ENCODE results near the gene CAP1. TPM values are rescaled to one million over a fixed set of nuclear protein-coding genes. Genes with fewer than 3 reads are reported as not detected.
A peak's percentile ranks its signal among the peaks of the same experiment; 100 is the strongest.

The CAP1 gene
- polyA plus RNA-seq, 1 experiment, result 585 TPM

DNA sequence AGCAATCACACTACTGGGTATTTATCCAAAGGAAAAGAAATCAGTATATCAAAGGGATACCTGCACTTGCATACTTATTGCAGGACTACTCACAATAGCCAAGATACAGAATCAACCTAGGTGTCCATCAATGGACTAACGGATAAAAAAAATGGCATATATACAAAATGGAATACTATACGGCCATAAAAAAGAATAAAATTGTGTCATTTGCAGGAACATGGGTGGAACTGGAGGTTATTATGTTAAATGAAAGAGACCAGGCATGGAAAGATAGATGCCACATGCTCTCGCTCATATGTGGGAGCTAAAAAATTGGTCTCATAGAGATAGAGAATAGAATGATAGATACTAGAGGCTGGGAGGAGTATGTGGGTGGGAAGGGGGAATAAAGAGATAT, 29.3 kb upstream of the CAP1 start:
- H3K36me3 ChIP-seq (ENCODE audit: control insufficient read depth, insufficient read depth, low read length), result no peaks in the 10 kb centered on the region
- ChIA-PET CTCF (no interaction called here), POLR2A (no interaction called here)
- TF ChIP-seq, protein P1, sequence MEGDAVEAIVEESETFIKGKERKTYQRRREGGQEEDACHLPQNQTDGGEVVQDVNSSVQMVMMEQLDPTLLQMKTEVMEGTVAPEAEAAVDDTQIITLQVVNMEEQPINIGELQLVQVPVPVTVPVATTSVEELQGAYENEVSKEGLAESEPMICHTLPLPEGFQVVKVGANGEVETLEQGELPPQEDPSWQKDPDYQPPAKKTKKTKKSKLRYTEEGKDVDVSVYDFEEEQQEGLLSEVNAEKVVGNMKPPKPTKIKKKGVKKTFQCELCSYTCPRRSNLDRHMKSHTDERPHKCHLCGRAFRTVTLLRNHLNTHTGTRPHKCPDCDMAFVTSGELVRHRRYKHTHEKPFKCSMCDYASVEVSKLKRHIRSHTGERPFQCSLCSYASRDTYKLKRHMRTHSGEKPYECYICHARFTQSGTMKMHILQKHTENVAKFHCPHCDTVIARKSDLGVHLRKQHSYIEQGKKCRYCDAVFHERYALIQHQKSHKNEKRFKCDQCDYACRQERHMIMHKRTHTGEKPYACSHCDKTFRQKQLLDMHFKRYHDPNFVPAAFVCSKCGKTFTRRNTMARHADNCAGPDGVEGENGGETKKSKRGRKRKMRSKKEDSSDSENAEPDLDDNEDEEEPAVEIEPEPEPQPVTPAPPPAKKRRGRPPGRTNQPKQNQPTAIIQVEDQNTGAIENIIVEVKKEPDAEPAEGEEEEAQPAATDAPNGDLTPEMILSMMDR (IDR thresholded peaks at IDR 0.05; ENCODE audit: insufficient read depth, low read depth, low read length), result no peak
- no peak overlapping the region for H3K4me3 ChIP-seq (ENCODE audit: low read depth, low read length)
- no peak for DNase-seq (ENCODE audit: low read depth)
- H3K27me3 ChIP-seq (ENCODE audit: control insufficient read depth, insufficient read depth, low read length), result no peaks in the 10 kb centered on the region

DNA sequence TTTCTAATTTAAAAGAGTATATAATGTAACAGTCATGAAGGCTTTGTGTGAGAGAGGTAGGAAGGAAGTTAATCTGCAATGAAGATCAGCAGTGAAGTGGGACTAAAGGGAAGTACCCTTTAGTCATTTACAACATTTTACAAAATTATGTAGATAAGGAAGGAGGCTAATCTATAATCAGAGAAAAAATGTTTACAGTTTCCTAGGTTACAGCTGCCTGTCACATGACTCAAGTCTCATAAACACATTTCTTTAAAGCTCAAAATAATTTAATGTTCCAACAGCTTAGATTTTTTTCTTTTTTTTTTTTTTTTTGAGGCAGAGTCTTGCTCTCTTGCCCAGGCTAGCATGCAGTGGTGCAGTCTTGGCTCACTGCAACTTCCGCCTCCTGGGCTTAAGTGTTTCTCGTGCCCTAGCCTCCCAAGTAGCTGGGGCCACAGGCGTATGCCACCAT, 26.2 kb upstream of the CAP1 start:
- CTCF ChIA-PET, result interaction anchor here (0.8 to 2.7 kb wide), 5 partner anchors 12 to 95 kb away, joined by 3 to 11 read pairs (median 3); no protein-coding TSS in a partner anchor
- POLR2A ChIA-PET, result interaction anchor here (0.6 kb wide), 2 partner anchors 32 to 676 kb away, joined by 7 to 15 read pairs; no protein-coding TSS in a partner anchor
- H3K4me3 ChIP-seq (ENCODE audit: low read depth, low read length), result no peak overlapping the region
- H3K27me3 ChIP-seq (ENCODE audit: control insufficient read depth, insufficient read depth, low read length), result no peaks in the 10 kb centered on the region
- TF ChIP-seq, protein P1 (IDR thresholded peaks at IDR 0.05; ENCODE audit: insufficient read depth, low read depth, low read length), result no peak
- no peaks in the 10 kb centered on the region for H3K36me3 ChIP-seq (ENCODE audit: control insufficient read depth, insufficient read depth, low read length)
- DNase-seq (ENCODE audit: low read depth), result no peak

DNA sequence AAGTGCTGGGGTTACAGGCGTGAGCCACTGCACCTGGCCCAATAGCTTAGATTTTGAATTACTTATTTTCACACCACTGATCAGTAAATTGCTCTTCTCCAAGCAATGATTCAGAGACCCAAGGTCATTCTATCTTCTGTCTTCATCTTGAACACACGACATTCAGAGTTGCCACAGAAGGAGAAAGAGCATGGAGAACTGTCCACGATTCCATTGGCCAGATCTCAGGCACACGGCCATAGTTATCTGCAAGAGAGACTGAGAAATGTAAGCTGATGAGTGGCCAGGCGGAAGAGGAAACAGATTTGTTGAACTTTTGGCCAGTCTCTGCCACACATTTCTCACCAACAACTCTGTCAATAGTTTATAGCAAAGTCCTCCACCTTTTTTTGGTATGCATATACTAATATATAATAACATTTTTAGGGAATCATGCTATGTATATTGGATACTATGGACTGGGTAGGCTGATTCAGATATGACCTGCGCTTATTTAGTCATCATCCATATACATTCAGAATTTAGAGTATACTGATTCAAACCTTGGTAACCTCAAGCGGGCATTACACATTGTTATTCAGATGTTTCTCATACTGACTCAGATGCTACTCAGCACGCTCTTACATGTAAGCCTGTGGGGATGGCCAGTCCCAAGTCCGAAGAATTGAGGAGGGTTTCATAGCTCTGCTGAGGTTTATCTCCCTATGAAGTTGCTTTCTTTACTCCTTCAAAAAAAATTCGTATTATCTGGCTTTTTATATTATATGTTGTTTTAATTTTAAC, 25.5 kb upstream of the CAP1 start:
- TF ChIP-seq, protein P1 (IDR thresholded peaks at IDR 0.05; ENCODE audit: insufficient read depth, low read depth, low read length), result no peak

DNA sequence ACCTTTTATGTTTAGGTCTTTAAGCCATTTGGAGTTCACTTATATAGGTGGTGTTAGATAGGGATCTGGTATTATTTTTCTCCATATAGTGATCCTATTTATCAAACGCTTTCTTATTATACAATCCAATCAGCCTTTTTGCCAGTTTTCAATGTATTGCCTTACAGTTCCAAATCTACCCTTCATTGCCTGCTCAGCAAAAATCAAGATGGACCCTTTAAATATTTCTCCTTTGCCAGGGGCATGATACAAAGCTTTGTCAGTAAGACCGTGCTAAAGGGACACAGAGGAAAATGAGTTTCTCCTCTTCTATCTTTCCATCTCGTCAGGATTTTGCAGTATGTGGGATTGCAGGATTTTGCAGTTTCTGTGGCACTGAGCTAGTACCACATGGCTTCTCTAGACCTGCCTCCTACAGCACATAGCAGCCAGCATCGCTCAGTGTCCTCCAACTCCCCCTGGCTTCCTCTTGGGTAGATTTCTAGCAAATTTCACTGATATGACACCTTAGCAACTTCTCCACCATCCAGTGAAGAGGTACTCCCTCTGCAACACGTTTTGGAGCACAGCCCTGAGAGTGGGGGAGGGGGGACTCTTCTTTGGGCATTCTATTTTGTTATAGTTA, 22.5 kb upstream of the CAP1 start:
- no peak for DNase-seq (ENCODE audit: low read depth)
- no peak overlapping the region for H3K4me3 ChIP-seq (ENCODE audit: low read depth, low read length)
- no peaks in the 10 kb centered on the region for H3K27me3 ChIP-seq (ENCODE audit: control insufficient read depth, insufficient read depth, low read length)
- ChIA-PET POLR2A (no interaction called here), CTCF (interaction anchor here (0.9 to 1.7 kb wide), 3 partner anchors 15 to 99 kb away, joined by 3 to 6 read pairs (median 3); no protein-coding TSS in a partner anchor)
- TF ChIP-seq, protein P1 (IDR thresholded peaks at IDR 0.05; ENCODE audit: insufficient read depth, low read depth, low read length), result no peak
- H3K36me3 ChIP-seq (ENCODE audit: control insufficient read depth, insufficient read depth, low read length), result no peaks in the 10 kb centered on the region

More for the DNA sequence above, 25.5 kb upstream of the CAP1 start:
- no peak overlapping the region for H3K4me3 ChIP-seq (ENCODE audit: low read depth, low read length)
- ChIA-PET CTCF (interaction anchor here (0.8 to 2.7 kb wide), 5 partner anchors 13 to 41 kb away, joined by 3 to 11 read pairs (median 3); no protein-coding TSS in a partner anchor), POLR2A (interaction anchor here (0.5 kb wide), 1 partner anchor 27 kb away, joined by 5 read pairs; no protein-coding TSS in a partner anchor)
- no peaks in the 10 kb centered on the region for H3K27me3 ChIP-seq (ENCODE audit: control insufficient read depth, insufficient read depth, low read length)
- H3K36me3 ChIP-seq (ENCODE audit: control insufficient read depth, insufficient read depth, low read length), result no peaks in the 10 kb centered on the region
- DNase-seq (ENCODE audit: low read depth), result peak; percentile 57

DNA sequence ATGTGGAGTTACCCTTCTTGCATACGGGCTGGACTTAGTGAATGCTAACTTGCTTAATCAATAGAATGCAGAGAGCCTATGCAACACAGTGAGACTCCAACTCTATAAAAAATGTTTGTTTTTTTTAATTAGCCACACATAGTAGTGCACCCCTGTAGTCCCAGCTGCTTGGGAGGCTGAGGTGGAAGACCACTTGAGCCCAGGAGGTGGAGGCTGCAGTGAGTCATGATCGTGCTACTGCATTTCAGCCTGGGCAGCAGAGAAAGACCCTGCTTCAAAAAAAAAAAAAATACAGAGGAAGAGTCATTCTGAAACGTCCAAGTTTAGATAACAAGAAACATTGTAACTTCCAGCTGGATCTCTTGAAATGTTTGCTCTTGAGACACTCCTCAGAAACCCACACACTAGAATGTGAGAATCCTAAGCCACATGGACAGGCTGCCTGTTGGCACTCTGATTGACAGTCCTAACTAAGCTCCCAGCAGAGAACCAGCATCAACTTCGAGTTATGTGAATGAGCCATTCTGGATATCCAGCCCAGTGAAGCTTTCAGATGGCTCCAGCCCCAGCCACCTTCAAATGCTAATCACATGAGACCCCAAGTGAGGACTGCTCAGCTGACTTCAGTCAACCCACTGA, 20.0 kb upstream of the CAP1 start:
- no peak overlapping the region for H3K4me3 ChIP-seq (ENCODE audit: low read depth, low read length)
- ChIA-PET POLR2A (no interaction called here), CTCF (interaction anchor here (0.9 kb wide), 1 partner anchor 101 kb away, joined by 3 read pairs; no protein-coding TSS in a partner anchor)
- TF ChIP-seq, protein P1 (IDR thresholded peaks at IDR 0.05; ENCODE audit: insufficient read depth, low read depth, low read length), result no peak
- H3K36me3 ChIP-seq (ENCODE audit: control insufficient read depth, insufficient read depth, low read length), result no peaks in the 10 kb centered on the region
- no peaks in the 10 kb centered on the region for H3K27me3 ChIP-seq (ENCODE audit: control insufficient read depth, insufficient read depth, low read length)
- DNase-seq (ENCODE audit: low read depth), result no peak
